HepG2 (cell line): ENCODE measurements around the gene PCSK5. TPM values are rescaled to one million over a fixed set of nuclear protein-coding genes. Genes with fewer than 3 reads are reported as not detected.

ENCODE experiments used
- ATAC-seq: fragments of 200-7000 bp; cut with Tn5 transposase; 3 replicates; pipeline ENCODE4 v1.9.1; 2020; ENCODE audit warnings: mild to moderate bottlenecking, moderate library complexity
- BruUV-seq: library from RNA; stranded (reverse); fragments of 400-500 nt; replicated peaks from 2 replicates; lab custom pipeline; 2021; lab: Mats Ljungman, UMichigan
- CTCF ChIA-PET: fragments of 300-600 bp; formaldehyde crosslinking; extraction: SDS; loops from one replicate; lab custom pipeline; 2021; ENCODE audit warnings: low total read pairs, inconsistent platforms, low intra/inter-chr PET ratio; lab: Yijun Ruan, JAX
- POLR2A ChIA-PET: fragments of 350-600 bp; sonication (Branson Sonifier 250); formaldehyde crosslinking; loops from one replicate; lab custom pipeline; 2020; ENCODE audit warnings: antibody characterized with exemption, inconsistent platforms; lab: Yijun Ruan, JAX
- DNase-seq: peaks from one replicate; pipeline ENCODE4 v3.0.0-alpha.2; 2015; ENCODE audit warnings: low spot score
- FAIRE-seq: peaks from 3 replicates; lab custom pipeline; 2011; peaks lifted over from hg19 to GRCh38; lab: Jason Lieb, UNC
- H2AFZ ChIP-seq: one replicate; pipeline ENCODE4 v1.6.1; 2011; ENCODE audit warnings: low read length, inconsistent platforms
- H3K27ac ChIP-seq: fragments of 300-600 bp; 3 replicates; pipeline ENCODE4 v1.8.0; 2011; ENCODE audit warnings: mixed run types, mild to moderate bottlenecking, mixed read lengths, low read length, inconsistent platforms; ENCODE audit not compliant: insufficient read depth; ENCODE audit errors: extremely low read length
- H3K27me3 ChIP-seq, 2 experiments: fragments of 200-600 bp in 1 of 2; 2 replicates in 1 of 2; 3 replicates in 1 of 2; pipeline versions ENCODE4 v1.6.0 to v1.8.0; 2011; ENCODE audit warnings: low read length in 2 of 2, mild to moderate bottlenecking in 2 of 2, moderate library complexity in 2 of 2, inconsistent platforms in 1 of 2; ENCODE audit not compliant: insufficient read depth in 2 of 2, control insufficient read depth in 1 of 2
- H3K36me3 ChIP-seq, 2 experiments: fragments of 200-600 bp in 1 of 2; replicated peaks in 1 of 2; 2 replicates in 1 of 2; 3 replicates in 1 of 2; pipeline versions ENCODE4 v1.5.1 to v1.8.0; 2011; ENCODE audit warnings: low read length in 2 of 2, inconsistent platforms in 1 of 2; ENCODE audit not compliant: insufficient read depth in 2 of 2, control insufficient read depth in 1 of 2
- H3K4me1 ChIP-seq: 2 replicates; pipeline ENCODE4 v1.5.1; 2012; ENCODE audit warnings: low read length, inconsistent platforms; ENCODE audit not compliant: insufficient read depth
- H3K4me2 ChIP-seq: 2 replicates; pipeline ENCODE4 v1.6.0; 2011; ENCODE audit warnings: low read depth, low read length, inconsistent platforms
- H3K4me3 ChIP-seq, 3 experiments: fragments of 200-600 bp in 1 of 3; sonication (generic), shearing (Covaris generic) in 1 of 3; replicated peaks in 1 of 3; 2 replicates each; pipeline ENCODE4 v1.5.1; 2011 to 2016; ENCODE audit warnings: low read length in 3 of 3, inconsistent platforms in 2 of 3, low read depth in 2 of 3, mild to moderate bottlenecking in 2 of 3, control low read depth in 1 of 3, mixed read lengths in 1 of 3; ENCODE audit not compliant: insufficient read depth in 1 of 3
- H3K79me2 ChIP-seq: one replicate; pipeline ENCODE4 v1.6.1; 2011; ENCODE audit warnings: low read length, inconsistent platforms; ENCODE audit not compliant: insufficient read depth
- H3K9ac ChIP-seq: 2 replicates; pipeline ENCODE4 v1.6.0; 2011; ENCODE audit warnings: mild to moderate bottlenecking, low read depth, low read length, inconsistent platforms; ENCODE audit not compliant: insufficient read depth
- H3K9me3 ChIP-seq: 2 replicates; pipeline ENCODE4 v1.5.1; 2012; ENCODE audit warnings: mild to moderate bottlenecking, low read length
- H4K20me1 ChIP-seq: 2 replicates; pipeline ENCODE4 v1.6.0; 2011; ENCODE audit warnings: inconsistent platforms, mild to moderate bottlenecking, low read length, moderate library complexity; ENCODE audit not compliant: insufficient read depth
- CBX2 ChIP-seq, 2 experiments: fragments of 200-600 bp in 1 of 2; sonication (generic); formaldehyde crosslinking in 1 of 2; IDR thresholded peaks; 2 replicates each; pipeline versions ENCODE4 v1.7.0 to v1.8.1; 2018 to 2022; ENCODE audit warnings: low read depth in 2 of 2, low read length in 1 of 2, mild to moderate bottlenecking in 1 of 2, missing genetic modification reagents in 1 of 2
- CSRNP1 ChIP-seq: sonication (generic); formaldehyde crosslinking; IDR thresholded peaks from 2 replicates; pipeline ENCODE4 v1.8.1; 2023; ENCODE audit warnings: mild to moderate bottlenecking, missing genetic modification reagents
- DBP ChIP-seq: sonication (generic); formaldehyde crosslinking; IDR thresholded peaks from 2 replicates; pipeline ENCODE4 v1.4.0; 2020; ENCODE audit warnings: missing genetic modification reagents; ENCODE audit errors: not compliant biosample characterization
- GLMP ChIP-seq: sonication (generic); formaldehyde crosslinking; IDR thresholded peaks from 2 replicates; pipeline ENCODE4 v1.9.0; 2021; ENCODE audit warnings: missing genetic modification reagents, mild to moderate bottlenecking, borderline replicate concordance
- MAFF ChIP-seq: IDR thresholded peaks from 2 replicates; pipeline ENCODE4 v1.6.1; 2011; ENCODE audit warnings: low read depth, low read length, improper control_type of control experiment
- POLR2AphosphoS2 ChIP-seq: IDR thresholded peaks from 2 replicates; pipeline ENCODE4 v1.6.1; 2011; ENCODE audit warnings: low read depth, low read length, improper control_type of control experiment
- THRA ChIP-seq: sonication (generic); formaldehyde crosslinking; IDR thresholded peaks from 2 replicates; pipeline ENCODE4 v1.4.0; 2020; ENCODE audit warnings: missing genetic modification reagents, borderline replicate concordance
- ZBTB25 ChIP-seq: IDR thresholded peaks from 2 replicates; pipeline ENCODE4 v1.6.1; 2018; ENCODE audit warnings: missing genetic modification reagents
- ZNF33B ChIP-seq: sonication (generic); formaldehyde crosslinking; IDR thresholded peaks from 2 replicates; pipeline ENCODE4 v1.5.1; 2020; ENCODE audit warnings: mild to moderate bottlenecking, missing genetic modification reagents
- ZNF772 ChIP-seq: sonication (generic); formaldehyde crosslinking; IDR thresholded peaks from 2 replicates; pipeline ENCODE4 v1.5.0; 2020; ENCODE audit warnings: mild to moderate bottlenecking, missing genetic modification reagents
- ZSCAN5A ChIP-seq: sonication (generic); formaldehyde crosslinking; IDR thresholded peaks from 2 replicates; pipeline ENCODE4 v1.8.0; 2022; ENCODE audit warnings: mild to moderate bottlenecking, missing genetic modification reagents, borderline replicate concordance
- WGBS: methylation state at CpG from one replicate; pipeline ENCODE4 v1.1.6; 2017; ENCODE audit warnings: low lambda C conversion rate; 5-methylcytosine and 5-hydroxymethylcytosine counted together
- in situ Hi-C: cut with HindIII; loops from 2 replicates; pipeline ENCODE4 v1.10.0; 2017; ENCODE audit warnings: low pct_unique_long_range_greater_than_20kb; ENCODE audit not compliant: extremely low pct_ligation_motif_present
- intact Hi-C: fragments of 100-400 bp; cut with micrococcal nuclease; formaldehyde crosslinking; loops from one replicate; pipeline ENCODE4 v1.10.0; 2022; ENCODE audit not compliant: unreplicated experiment
- polyA plus RNA-seq, 8 experiments: library from polyadenylated mRNA; depleted of rRNA in 3 of 8; stranded (reverse) in 7 of 8; unstranded in 1 of 8; fragments of >200 nt; fragmentation: Illumina TruSeq in 4 of 8; extraction: Trizol in 4 of 8; gene quantifications; 2 replicates each; pipeline versions ENCODE4 v1.2.1 to v1.2.3, GENCODE V29; 2011 to 2016; ENCODE audit warnings: low read depth in 4 of 8, missing spikeins in 1 of 8, mixed read lengths in 1 of 8; ENCODE audit not compliant: insufficient read depth in 1 of 8
- total RNA-seq, 5 experiments: library from RNA; depleted of rRNA; stranded (reverse); fragments of >200 nt; fragmentation: Illumina TruSeq; extraction: Trizol; gene quantifications; 2 replicates each; pipeline ENCODE4 v1.2.3, GENCODE V29; 2016; ENCODE audit warnings: low read depth in 1 of 5

Gene PCSK5
- total and polyA plus RNA-seq, 2 of the 13 experiments (the other 11 are each of a cell fraction or from before 2014, with no cell fraction given), result 0.55 to 0.66 TPM

GRCh38 chr9:76155361-76155760 lies 264.9 kb downstream of the PCSK5 start (continued):
- no peak for TF ChIP-seq ZBTB25 (CRISPR knock-in tag)
- TF ChIP-seq ZSCAN5A (CRISPR knock-in tag), result no peak
- TF ChIP-seq THRA (CRISPR knock-in tag), result no peak
- TF ChIP-seq CSRNP1 (CRISPR knock-in tag), result no peak
- TF ChIP-seq, all 625 proteins: peak for 0

GRCh38 chr9:76158713-76159112 lies 268.2 kb downstream of the PCSK5 start:
- Histone ChIP-seq H3K4me2 (no peak overlapping the region), H2AFZ (no peak overlapping the region), H3K27me3 (no peaks in the 10 kb centered on the region), H3K4me1 (no peaks in the 10 kb centered on the region), H3K36me3 (no peaks in the 10 kb centered on the region), H3K27ac (no peak overlapping the region), H3K9me3 (no peaks in the 10 kb centered on the region), H3K79me2 (no peaks in the 10 kb centered on the region), H3K9ac (no peak overlapping the region), H4K20me1 (no peaks in the 10 kb centered on the region), H3K4me3 (no peak overlapping the region)
- ATAC-seq, result no peak
- BruUV-seq, result no TSS peak
- in situ Hi-C loops (no loop called here), intact Hi-C loops (no loop called here)
- ChIA-PET CTCF (no interaction called here), POLR2A (no interaction called here)
- TF ChIP-seq CBX2 (IDR thresholded peaks at IDR 0.05; ENCODE audit: low read depth, low read length), result no peak
- no peak for TF ChIP-seq CBX2 (CRISPR knock-in tag; IDR thresholded peaks at IDR 0.05; ENCODE audit: low read depth)
- no peak for TF ChIP-seq POLR2AphosphoS2
- TF ChIP-seq GLMP (CRISPR knock-in tag), result no peak
- no peak for TF ChIP-seq MAFF
- TF ChIP-seq DBP, result no peak
- no peak for TF ChIP-seq ZNF772 (CRISPR knock-in tag)
- TF ChIP-seq ZNF33B (CRISPR knock-in tag), result no peak
- FAIRE-seq, result no peak
- 83% methylated on average over 7 of the region's 7 CpGs for WGBS
- DNase-seq, result no peak
